GM23248 (cell line): Measurements from ENCODE around the gene RCSD1. TPM values are rescaled to one million over a fixed set of nuclear protein-coding genes. Genes with fewer than 3 reads are reported as not detected.

Experiments
- DNase-seq: peaks from one replicate; pipeline ENCODE4 v3.0.0-alpha.2; 2015
- H2AFZ ChIP-seq: fragments of 200-600 bp; sonication (generic); 2 replicates; pipeline ENCODE4 v1.6.1; 2016; ENCODE audit warnings: antibody characterized with exemption
- H3F3A ChIP-seq: fragments of 200-600 bp; sonication (generic); 2 replicates; pipeline ENCODE4 v1.6.1; 2016; ENCODE audit warnings: mild to moderate bottlenecking, antibody characterized with exemption, mixed run types; ENCODE audit not compliant: insufficient read depth
- H3K27ac ChIP-seq: fragments of 200-600 bp; sonication (generic); 2 replicates; pipeline ENCODE4 v1.5.1; 2016; ENCODE audit warnings: mild to moderate bottlenecking
- H3K27me3 ChIP-seq: fragments of 200-600 bp; sonication (generic); replicated peaks from 2 replicates; pipeline ENCODE4 v1.6.1; 2016; ENCODE audit warnings: mild to moderate bottlenecking; ENCODE audit not compliant: insufficient read depth
- H3K36me3 ChIP-seq: fragments of 200-600 bp; sonication (generic); 2 replicates; pipeline ENCODE4 v1.6.1; 2016; ENCODE audit warnings: low read depth, mild to moderate bottlenecking
- H3K4me1 ChIP-seq: fragments of 200-600 bp; sonication (generic); 2 replicates; pipeline ENCODE4 v1.6.1; 2016; ENCODE audit warnings: mild to moderate bottlenecking; ENCODE audit not compliant: insufficient read depth
- H3K4me2 ChIP-seq: fragments of 200-600 bp; sonication (generic); one replicate; pipeline ENCODE4 v1.6.1; 2016; ENCODE audit warnings: mild to moderate bottlenecking; ENCODE audit not compliant: unreplicated experiment
- H3K4me3 ChIP-seq: fragments of 200-600 bp; sonication (generic); 2 replicates; pipeline ENCODE4 v1.5.1; 2016; ENCODE audit warnings: mild to moderate bottlenecking
- H3K79me2 ChIP-seq: fragments of 200-600 bp; sonication (generic); 2 replicates; pipeline ENCODE4 v1.6.1; 2016; ENCODE audit warnings: mild to moderate bottlenecking; ENCODE audit not compliant: insufficient read depth
- H3K9ac ChIP-seq: fragments of 200-600 bp; sonication (generic); 2 replicates; pipeline ENCODE4 v1.6.1; 2016; ENCODE audit warnings: mild to moderate bottlenecking
- H3K9me2 ChIP-seq: fragments of 200-600 bp; sonication (generic); 2 replicates; pipeline ENCODE4 v1.6.1; 2016; ENCODE audit warnings: mixed run types, mild to moderate bottlenecking, moderate library complexity; ENCODE audit not compliant: insufficient read depth
- H3K9me3 ChIP-seq: fragments of 200-600 bp; sonication (generic); one replicate; pipeline ENCODE4 v1.6.1; 2017; ENCODE audit warnings: low read depth
- H4K20me1 ChIP-seq: fragments of 200-600 bp; sonication (generic); 2 replicates; pipeline ENCODE4 v1.6.0; 2016; ENCODE audit not compliant: insufficient read depth
- EZH2 ChIP-seq: fragments of 200-600 bp; sonication (generic); IDR thresholded peaks from 2 replicates; pipeline ENCODE4 v1.6.1; 2018; ENCODE audit warnings: antibody characterized with exemption, mild to moderate bottlenecking; ENCODE audit not compliant: insufficient read depth, poor library complexity, severe bottlenecking
- EZH2phosphoT487 ChIP-seq: fragments of 200-600 bp; sonication (generic); IDR thresholded peaks from 2 replicates; pipeline ENCODE4 v1.6.1; 2018; ENCODE audit warnings: antibody characterized with exemption, moderate library complexity, mild to moderate bottlenecking, low read depth; ENCODE audit not compliant: insufficient read depth
- WGBS, 2 experiments: methylation state at CpG; one replicate each; pipeline ENCODE4 v1.1.6; 2015 to 2017; ENCODE audit warnings: low lambda C conversion rate in 2 of 2, low coverage in 1 of 2; ENCODE audit errors: missing lambda C conversion rate in 2 of 2; 5-methylcytosine and 5-hydroxymethylcytosine counted together
- in situ Hi-C: fragments of 300-500 bp; cut with MboI; formaldehyde crosslinking; loops from 2 replicates; pipeline ENCODE4 v1.15.0; 2020
- polyA plus RNA-seq: library from polyadenylated mRNA; unstranded; fragments of >200 nt; fragmentation: Nextera tagmentation; extraction: Ambion mirVana; gene quantifications from 2 replicates; pipeline ENCODE4 v1.2.1, GENCODE V29; 2016
- total RNA-seq: library from RNA; depleted of rRNA; stranded (reverse); fragments of >200 nt; shearing (Covaris generic); gene quantifications from 2 replicates; pipeline ENCODE4 v1.2.3, GENCODE V29; 2014

Gene RCSD1
- total and polyA plus RNA-seq, 2 experiments from 2014 or later = 0.22 to 0.23 TPM

DNA sequence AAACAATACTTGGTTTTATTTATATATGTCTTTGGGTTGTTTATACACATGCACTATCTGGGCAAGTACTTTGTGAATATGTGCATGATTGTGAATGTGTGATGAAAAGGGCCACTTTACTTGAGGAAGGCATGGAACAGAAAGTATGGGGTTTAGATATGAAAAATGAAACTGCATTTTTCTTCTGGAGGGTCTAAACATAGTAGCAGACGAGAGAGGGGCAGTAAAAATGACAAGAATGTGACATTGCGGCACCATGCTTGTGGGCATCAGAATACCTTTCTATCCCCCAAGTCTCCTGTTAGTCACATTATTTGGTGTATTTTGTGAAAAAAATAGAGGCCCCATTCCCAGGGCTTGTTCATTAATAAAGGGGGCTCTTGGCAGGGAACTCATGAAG lies 76.3 kb downstream of the RCSD1 start:
- no peak for DNase-seq
- H3K4me3 ChIP-seq = no peak overlapping the region

DNA sequence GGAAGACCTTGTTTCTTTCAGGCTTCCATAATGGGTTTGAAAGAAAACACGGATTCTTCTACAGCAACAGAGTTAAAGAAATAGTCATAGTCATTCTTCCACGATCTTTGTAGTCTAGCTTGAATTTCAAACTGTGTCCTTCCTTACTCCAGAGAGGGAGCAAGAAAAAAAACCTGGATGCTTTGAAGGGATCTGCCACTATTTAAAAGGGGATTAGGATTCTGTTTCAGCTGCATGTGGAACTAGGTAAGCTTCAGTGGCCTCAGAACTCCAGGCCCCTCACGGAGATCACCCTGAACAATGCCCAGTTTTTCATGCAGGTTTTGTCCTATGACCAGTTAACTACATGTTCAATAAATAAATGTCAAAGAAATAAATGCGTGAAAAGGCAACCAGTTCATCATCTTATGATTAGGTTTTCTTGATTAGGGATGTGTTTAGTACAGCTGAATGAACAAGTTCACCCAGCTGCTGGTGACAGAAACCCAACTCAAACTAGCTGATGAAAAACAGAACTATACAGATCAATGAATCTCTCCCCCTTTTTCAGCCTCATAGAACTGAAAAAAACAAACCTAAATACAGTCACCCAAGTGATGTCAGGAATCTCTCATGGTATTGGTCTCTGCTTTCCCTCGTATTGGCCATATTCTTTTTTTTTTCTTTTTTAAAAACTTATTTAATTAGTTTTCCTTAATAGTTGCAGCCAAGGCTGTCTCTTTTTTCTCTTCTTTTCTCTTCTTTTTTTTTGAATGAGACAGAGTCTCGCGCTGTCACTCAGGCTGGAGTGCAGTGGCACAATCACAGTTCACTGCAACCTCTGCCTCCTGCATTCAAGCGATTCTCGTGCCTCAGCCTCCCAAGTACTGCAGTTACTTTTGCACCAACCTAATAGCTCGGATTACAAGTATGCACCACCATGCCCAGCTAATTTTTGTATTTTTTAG lies 77.2 kb downstream of the RCSD1 start:
- no peaks in the 10 kb centered on the region for H3K4me1 ChIP-seq
- H2AFZ ChIP-seq = no peak overlapping the region
- in situ Hi-C loops = no loop called here
- 0 out of 2 replicates have a peak, but pooled peaks cover 3% of the 10 kb centered on the region for H3K27me3 ChIP-seq
- no peaks in the 10 kb centered on the region for H3F3A ChIP-seq
- no peaks in the 10 kb centered on the region for H3K79me2 ChIP-seq
- TF ChIP-seq EZH2 (no peak), EZH2phosphoT487 (no peak)
- H4K20me1 ChIP-seq = no peaks in the 10 kb centered on the region
- DNase-seq = no peak
- H3K27ac ChIP-seq = no peak overlapping the region
- H3K36me3 ChIP-seq = no peaks in the 10 kb centered on the region
- H3K4me3 ChIP-seq = no peak overlapping the region
- WGBS, 2 experiments = 88% methylated on average over 10 of the region's 10 CpGs
- H3K9ac ChIP-seq = no peak overlapping the region
- no peaks in the 10 kb centered on the region for H3K9me3 ChIP-seq
- H3K9me2 ChIP-seq = no peaks in the 10 kb centered on the region
- H3K4me2 ChIP-seq = no peak overlapping the region

More for the DNA sequence above, 76.3 kb downstream of the RCSD1 start:
- in situ Hi-C loops = no loop called here
- WGBS, 2 experiments = 86 to 92% methylated on average over 2 of the region's 2 CpGs
- Histone ChIP-seq H4K20me1 (no peaks in the 10 kb centered on the region), H3K9ac (no peak overlapping the region), H3K27ac (no peak overlapping the region), H3K79me2 (no peaks in the 10 kb centered on the region), H3K36me3 (no peaks in the 10 kb centered on the region), H3K27me3 (0 out of 2 replicates have a peak, but pooled peaks cover 3% of the 10 kb centered on the region), H3F3A (no peaks in the 10 kb centered on the region), H3K4me1 (no peaks in the 10 kb centered on the region), H3K9me2 (no peaks in the 10 kb centered on the region), H2AFZ (no peak overlapping the region), H3K4me2 (no peak overlapping the region), H3K9me3 (no peaks in the 10 kb centered on the region)
- TF ChIP-seq EZH2 (no peak), EZH2phosphoT487 (no peak)

DNA sequence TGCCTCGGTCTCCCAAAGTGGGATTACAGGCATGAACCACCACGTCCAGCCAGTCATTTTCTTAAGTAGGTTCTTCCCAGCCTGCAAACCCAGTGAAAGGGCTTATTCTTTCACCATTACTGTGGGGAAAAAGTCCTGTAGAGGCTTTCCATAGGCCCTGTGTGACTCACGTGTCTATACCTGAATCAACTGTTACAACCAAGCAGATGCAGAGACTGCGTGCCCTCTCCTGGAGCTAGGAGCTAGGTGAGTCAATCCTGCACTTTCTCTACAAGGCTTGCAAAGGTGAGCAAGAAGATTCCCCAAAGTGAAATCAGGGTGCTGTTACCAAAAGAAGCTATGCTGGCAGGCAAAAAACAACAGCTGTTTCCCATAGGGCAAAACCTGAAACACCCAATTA lies 77.9 kb downstream of the RCSD1 start:
- in situ Hi-C loops = no loop called here
- WGBS, 2 experiments = 74 to 76% methylated on average over 4 of the region's 4 CpGs
- Histone ChIP-seq H3K4me1 (no peaks in the 10 kb centered on the region), H3K4me2 (no peak overlapping the region), H3K27ac (no peak overlapping the region), H3K79me2 (no peaks in the 10 kb centered on the region), H3K9me3 (no peaks in the 10 kb centered on the region), H3F3A (no peaks in the 10 kb centered on the region), H3K9me2 (no peaks in the 10 kb centered on the region), H4K20me1 (no peaks in the 10 kb centered on the region), H2AFZ (no peak overlapping the region), H3K27me3 (0 out of 2 replicates have a peak, but pooled peaks cover 3% of the 10 kb centered on the region), H3K4me3 (no peak overlapping the region), H3K9ac (no peak overlapping the region), H3K36me3 (no peaks in the 10 kb centered on the region)
- TF ChIP-seq EZH2 (no peak), EZH2phosphoT487 (no peak)
- DNase-seq = no peak

DNA sequence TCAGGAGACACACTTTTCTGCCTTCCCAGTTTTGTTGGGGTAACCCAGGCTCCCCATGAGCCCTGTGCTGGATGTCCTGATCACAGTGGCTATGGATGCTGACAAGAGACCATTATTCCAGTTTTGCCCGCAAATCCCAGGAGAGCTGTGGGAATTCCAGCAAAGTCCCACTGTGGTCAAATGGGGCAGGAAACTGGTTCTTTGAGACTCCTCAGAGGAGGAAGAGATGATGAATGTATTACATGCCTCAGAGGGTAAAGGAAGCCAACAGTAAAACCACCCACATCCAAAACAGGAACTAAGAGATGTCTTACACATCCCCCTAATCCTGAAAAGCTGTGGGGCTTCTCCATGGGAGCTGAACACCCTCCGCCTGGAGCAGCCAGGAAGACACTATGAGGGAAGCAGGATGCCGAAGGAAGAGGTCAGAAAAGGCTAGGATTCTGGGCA lies 78.9 kb downstream of the RCSD1 start:
- Histone ChIP-seq H3K79me2 (no peaks in the 10 kb centered on the region), H3K4me2 (no peak overlapping the region), H4K20me1 (no peaks in the 10 kb centered on the region), H3K9me3 (no peaks in the 10 kb centered on the region), H3K4me1 (no peaks in the 10 kb centered on the region), H3K27ac (no peak overlapping the region), H3K9me2 (no peaks in the 10 kb centered on the region), H3K4me3 (no peak overlapping the region), H3K9ac (no peak overlapping the region), H3K36me3 (no peaks in the 10 kb centered on the region), H2AFZ (no peak overlapping the region), H3F3A (no peaks in the 10 kb centered on the region), H3K27me3 (0 out of 2 replicates have a peak, but pooled peaks cover 3% of the 10 kb centered on the region)
- 72 to 88% methylated on average over 3 of the region's 3 CpGs for WGBS, 2 experiments
- DNase-seq = no peak
- in situ Hi-C loops = no loop called here
- TF ChIP-seq EZH2 (no peak), EZH2phosphoT487 (no peak)
